ENCODE measurements around the gene FAT1.

FAT1 gene

DNA sequence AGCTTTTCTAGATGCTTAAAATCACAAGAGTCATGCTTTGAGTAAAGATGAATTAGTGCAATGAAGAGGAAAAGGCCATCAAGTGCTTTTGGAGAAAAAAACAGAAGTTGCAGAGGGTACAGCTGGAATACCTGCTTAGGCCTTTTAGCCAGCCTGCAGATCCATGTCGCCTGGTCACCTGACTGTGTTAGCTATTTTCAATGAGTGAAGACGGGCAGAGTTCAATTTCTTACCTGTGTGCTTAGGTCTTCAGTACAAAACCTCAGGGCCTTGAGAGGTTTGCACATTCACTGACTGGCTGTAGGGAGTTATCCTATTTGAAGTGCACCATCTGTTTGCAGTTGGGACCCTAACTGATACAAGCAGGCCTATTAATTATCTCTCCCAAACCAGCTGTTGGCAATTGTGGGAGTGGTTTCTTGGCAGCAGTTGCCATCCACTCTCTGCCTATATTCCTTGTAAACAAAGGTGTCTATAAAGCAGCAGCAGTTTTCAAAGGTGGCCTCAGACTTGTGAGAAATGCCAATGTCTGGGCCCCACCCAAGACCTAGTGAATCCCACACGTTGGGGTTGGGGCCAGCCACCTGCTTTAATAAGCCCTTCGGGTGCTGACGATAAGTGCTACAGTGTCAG lies 16.3 kb upstream of the FAT1 start:
- H3K4me2 ChIP-seq (ENCODE audit: low read length) = no peak overlapping the region

DNA sequence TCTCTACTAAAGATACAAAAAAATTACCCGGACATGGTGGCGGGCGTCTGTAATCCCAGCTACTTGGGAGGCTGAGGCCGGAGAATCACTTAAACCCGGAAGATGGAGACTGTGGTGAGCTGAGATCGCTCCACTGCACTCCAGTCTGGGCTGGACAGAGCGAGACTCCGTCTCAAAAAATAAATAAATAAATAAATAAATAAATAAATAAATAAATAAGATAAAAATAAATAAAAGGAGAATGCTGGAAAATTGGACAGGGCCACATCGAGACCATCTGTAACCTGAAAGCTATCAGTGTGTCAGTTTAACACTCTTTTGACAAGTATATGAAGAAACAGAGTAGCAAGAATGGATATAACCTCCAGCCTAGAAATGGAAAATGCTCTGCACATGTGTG lies 15.7 kb upstream of the FAT1 start:
- no peak overlapping the region for H3K27ac ChIP-seq
- no peaks in the 10 kb centered on the region for H3K36me3 ChIP-seq (ENCODE audit: control insufficient read depth, insufficient read depth, low read length)
- no peak overlapping the region for H2AFZ ChIP-seq
- H3K79me2 ChIP-seq = no peaks in the 10 kb centered on the region
- H3K4me3 ChIP-seq (ENCODE audit: low read depth, low read length) = no peak overlapping the region
- H3K9me3 ChIP-seq (ENCODE audit: control insufficient read depth, low read length) = no peaks in the 10 kb centered on the region
- H3K9ac ChIP-seq = no peak overlapping the region
- TF ChIP-seq, protein P1, sequence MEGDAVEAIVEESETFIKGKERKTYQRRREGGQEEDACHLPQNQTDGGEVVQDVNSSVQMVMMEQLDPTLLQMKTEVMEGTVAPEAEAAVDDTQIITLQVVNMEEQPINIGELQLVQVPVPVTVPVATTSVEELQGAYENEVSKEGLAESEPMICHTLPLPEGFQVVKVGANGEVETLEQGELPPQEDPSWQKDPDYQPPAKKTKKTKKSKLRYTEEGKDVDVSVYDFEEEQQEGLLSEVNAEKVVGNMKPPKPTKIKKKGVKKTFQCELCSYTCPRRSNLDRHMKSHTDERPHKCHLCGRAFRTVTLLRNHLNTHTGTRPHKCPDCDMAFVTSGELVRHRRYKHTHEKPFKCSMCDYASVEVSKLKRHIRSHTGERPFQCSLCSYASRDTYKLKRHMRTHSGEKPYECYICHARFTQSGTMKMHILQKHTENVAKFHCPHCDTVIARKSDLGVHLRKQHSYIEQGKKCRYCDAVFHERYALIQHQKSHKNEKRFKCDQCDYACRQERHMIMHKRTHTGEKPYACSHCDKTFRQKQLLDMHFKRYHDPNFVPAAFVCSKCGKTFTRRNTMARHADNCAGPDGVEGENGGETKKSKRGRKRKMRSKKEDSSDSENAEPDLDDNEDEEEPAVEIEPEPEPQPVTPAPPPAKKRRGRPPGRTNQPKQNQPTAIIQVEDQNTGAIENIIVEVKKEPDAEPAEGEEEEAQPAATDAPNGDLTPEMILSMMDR (IDR thresholded peaks at IDR 0.05) = no peak
- H3K4me2 ChIP-seq (ENCODE audit: low read length) = no peak overlapping the region
- H3K4me1 ChIP-seq = no peaks in the 10 kb centered on the region
- no peaks in the 10 kb centered on the region for H3K27me3 ChIP-seq (ENCODE audit: control insufficient read depth, insufficient read depth, low read length)

More for the DNA sequence above, 16.3 kb upstream of the FAT1 start:
- no peaks in the 10 kb centered on the region for H3K27me3 ChIP-seq (ENCODE audit: control insufficient read depth, insufficient read depth, low read length)
- no peak overlapping the region for H3K27ac ChIP-seq
- H3K36me3 ChIP-seq (ENCODE audit: control insufficient read depth, insufficient read depth, low read length) = no peaks in the 10 kb centered on the region
- H3K4me3 ChIP-seq (ENCODE audit: low read depth, low read length) = no peak overlapping the region
- TF ChIP-seq, protein P1 (IDR thresholded peaks at IDR 0.05) = no peak
- no peaks in the 10 kb centered on the region for H3K4me1 ChIP-seq
- no peak overlapping the region for H3K9ac ChIP-seq
- H2AFZ ChIP-seq = no peak overlapping the region
- no peaks in the 10 kb centered on the region for H3K9me3 ChIP-seq (ENCODE audit: control insufficient read depth, low read length)
- H3K79me2 ChIP-seq = no peaks in the 10 kb centered on the region

GRCh38 chr4:186738421-186738820 lies 14.8 kb upstream of the FAT1 start:
- TF ChIP-seq, protein P1 (IDR thresholded peaks at IDR 0.05) = no peak
- Histone ChIP-seq H3K27me3 (ENCODE audit: control insufficient read depth, insufficient read depth, low read length) (no peaks in the 10 kb centered on the region), H3K9ac (no peak overlapping the region), H3K4me1 (no peaks in the 10 kb centered on the region), H3K79me2 (no peaks in the 10 kb centered on the region), H2AFZ (no peak overlapping the region), H3K36me3 (ENCODE audit: control insufficient read depth, insufficient read depth, low read length) (no peaks in the 10 kb centered on the region), H3K4me3 (ENCODE audit: low read depth, low read length) (no peak overlapping the region), H3K9me3 (ENCODE audit: control insufficient read depth, low read length) (no peaks in the 10 kb centered on the region), H3K27ac (no peak overlapping the region), H3K4me2 (ENCODE audit: low read length) (no peak overlapping the region)

DNA sequence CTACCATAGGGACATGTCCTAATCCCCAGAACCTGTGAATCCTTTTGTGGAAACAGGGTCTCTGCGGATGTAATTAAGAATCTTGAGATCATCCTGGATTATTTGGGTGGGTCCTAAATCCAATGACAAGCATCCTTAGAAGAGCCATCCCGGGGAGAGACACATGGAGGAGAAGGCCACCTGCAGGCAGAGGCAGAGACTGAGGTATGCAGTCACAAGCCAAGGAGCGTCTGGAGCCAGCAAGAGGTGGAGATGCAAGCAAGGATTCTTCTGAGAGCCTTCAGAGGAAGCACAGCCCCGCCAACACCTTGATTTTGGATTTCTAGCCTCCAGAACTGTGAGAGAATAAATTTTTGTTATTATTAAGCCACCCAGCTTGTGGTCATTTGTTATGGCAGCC lies 13.8 kb upstream of the FAT1 start:
- Histone ChIP-seq H3K9me3 (ENCODE audit: control insufficient read depth, low read length) (no peaks in the 10 kb centered on the region), H3K79me2 (no peaks in the 10 kb centered on the region), H3K27ac (no peak overlapping the region), H3K9ac (no peak overlapping the region), H2AFZ (no peak overlapping the region), H3K4me3 (ENCODE audit: low read depth, low read length) (no peak overlapping the region), H3K4me1 (no peaks in the 10 kb centered on the region), H3K4me2 (ENCODE audit: low read length) (no peak overlapping the region), H3K27me3 (ENCODE audit: control insufficient read depth, insufficient read depth, low read length) (no peaks in the 10 kb centered on the region), H3K36me3 (ENCODE audit: control insufficient read depth, insufficient read depth, low read length) (no peaks in the 10 kb centered on the region)
- TF ChIP-seq, protein P1 (IDR thresholded peaks at IDR 0.05) = no peak

DNA sequence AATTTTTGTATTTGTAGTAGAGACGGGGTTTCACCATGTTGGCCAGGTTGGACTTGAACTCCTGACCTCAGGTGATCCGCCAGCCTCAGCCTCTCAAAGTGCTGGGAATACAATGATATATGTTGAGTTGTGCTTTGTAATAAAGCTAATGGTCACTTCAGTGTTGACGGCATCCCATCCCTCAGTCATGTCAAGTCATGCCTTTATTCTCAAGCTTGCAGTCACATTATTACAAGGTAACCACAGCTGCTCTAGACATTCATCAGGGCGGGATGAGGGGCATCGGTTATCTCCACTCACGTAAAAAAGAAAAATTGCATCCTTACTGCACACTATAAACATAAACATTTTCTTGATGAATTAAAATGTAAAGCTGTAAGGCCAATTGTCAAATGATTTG lies 12.8 kb upstream of the FAT1 start:
- TF ChIP-seq, protein P1 (IDR thresholded peaks at IDR 0.05) = no peak

More for the DNA sequence above, 12.8 kb upstream of the FAT1 start:
- H3K9me3 ChIP-seq (ENCODE audit: control insufficient read depth, low read length) = no peaks in the 10 kb centered on the region
- H3K36me3 ChIP-seq (ENCODE audit: control insufficient read depth, insufficient read depth, low read length) = no peaks in the 10 kb centered on the region
- H3K4me3 ChIP-seq (ENCODE audit: low read depth, low read length) = no peak overlapping the region
- no peaks in the 10 kb centered on the region for H3K27me3 ChIP-seq (ENCODE audit: control insufficient read depth, insufficient read depth, low read length)
- H2AFZ ChIP-seq = no peak overlapping the region
- no peak overlapping the region for H3K27ac ChIP-seq
- no peaks in the 10 kb centered on the region for H3K4me1 ChIP-seq
- H3K79me2 ChIP-seq = no peaks in the 10 kb centered on the region
- H3K4me2 ChIP-seq (ENCODE audit: low read length) = no peak overlapping the region
- H3K9ac ChIP-seq = no peak overlapping the region

Measured in parathyroid adenoma (tissue), 2 donors.